HG02642 (cell line): Measurements from ENCODE around the gene DGLUCY.
A peak's percentile ranks its signal among the peaks of the same experiment; 100 is the strongest.
"Not testable (repeated sequence)": the region's sequence is repeated elsewhere in the genome, so short reads cannot be mapped to it uniquely, and the experiment has no call there.

Experiments
- ATAC-seq: cut with Tn5 transposase; IDR thresholded peaks from one replicate; pipeline ENCODE4 v1.9.1; 2021; ENCODE audit warnings: mild to moderate bottlenecking; ENCODE audit not compliant: unreplicated experiment, poor library complexity

DGLUCY gene

GRCh38 chr14:91128699-91129098 is 14.8 kb downstream of the DGLUCY start:
- ATAC-seq = no peak

- no peak for ATAC-seq
These were observed 15.4 kb downstream of the DGLUCY start for GRCh38 chr14:91129261-91129660.

GRCh38 chr14:91135039-91135438 is 21.2 kb downstream of the DGLUCY start:
- ATAC-seq = no peak

GRCh38 chr14:91138511-91139359 is 24.9 kb downstream of the DGLUCY start:
- no peak for ATAC-seq

- ATAC-seq = no peak
These were observed 25.9 kb downstream of the DGLUCY start for GRCh38 chr14:91139776-91140175.

- ATAC-seq = no peak
These were observed 26.8 kb downstream of the DGLUCY start for GRCh38 chr14:91140672-91141071.

- ATAC-seq = peak; percentile 84
These were observed 28.4 kb downstream of the DGLUCY start for GRCh38 chr14:91142214-91142668.

- no peak for ATAC-seq
These were observed 30.0 kb downstream of the DGLUCY start for GRCh38 chr14:91143862-91144261.

GRCh38 chr14:91144425-91145145 is 30.7 kb downstream of the DGLUCY start:
- no peak for ATAC-seq

GRCh38 chr14:91145391-91146160 is 31.7 kb downstream of the DGLUCY start:
- no peak for ATAC-seq

GRCh38 chr14:91146661-91147060 is 32.8 kb downstream of the DGLUCY start:
- no peak for ATAC-seq

- ATAC-seq = no peak
These were observed 35.6 kb downstream of the DGLUCY start for GRCh38 chr14:91149462-91149861.

- no peak for ATAC-seq
These were observed 38.6 kb downstream of the DGLUCY start for GRCh38 chr14:91152499-91152898.

- ATAC-seq = no peak
These were observed 39.5 kb downstream of the DGLUCY start for GRCh38 chr14:91153360-91153759.

- no peak for ATAC-seq
These were observed 41.2 kb downstream of the DGLUCY start for GRCh38 chr14:91154851-91155625.

- no peak for ATAC-seq
These were observed 41.8 kb downstream of the DGLUCY start for GRCh38 chr14:91155626-91156089.

GRCh38 chr14:91156142-91156666 is 42.3 kb downstream of the DGLUCY start:
- not testable (repeated sequence) for ATAC-seq

GRCh38 chr14:91156877-91157276 is 43.0 kb downstream of the DGLUCY start:
- ATAC-seq = not testable (repeated sequence)

GRCh38 chr14:91158091-91158790 is 44.4 kb downstream of the DGLUCY start:
- ATAC-seq = no peak
